ENCODE data around the gene UNC80. TPM values are rescaled to one million over a fixed set of nuclear protein-coding genes. Genes with fewer than 3 reads are reported as not detected.

The UNC80 gene
- total RNA-seq, 4 donors from 2014 or later, result under 0.01 to 0.17 (median 0.09) TPM

DNA sequence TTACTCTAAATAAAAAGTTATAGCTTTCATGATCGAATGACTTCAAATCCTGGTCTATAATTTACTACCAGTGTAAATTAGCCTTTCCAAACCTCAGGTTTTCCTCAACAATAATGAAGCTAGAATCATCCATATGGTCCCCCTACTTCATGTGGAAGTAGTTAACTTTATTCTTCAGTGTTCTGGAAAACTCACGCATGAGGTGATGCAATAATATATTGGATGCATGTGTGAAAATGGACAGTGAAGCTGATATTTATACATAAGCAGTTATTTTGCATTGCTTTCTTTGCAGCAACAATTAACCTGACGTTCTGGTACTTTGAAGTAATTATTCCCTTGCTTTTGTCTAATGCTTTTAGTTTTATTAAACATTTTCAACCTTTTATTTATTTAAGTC is 18.6 kb upstream of the UNC80 start:
- no peak for TF ChIP-seq EP300 (IDR thresholded peaks at IDR 0.05)
- TF ChIP-seq, protein P1, sequence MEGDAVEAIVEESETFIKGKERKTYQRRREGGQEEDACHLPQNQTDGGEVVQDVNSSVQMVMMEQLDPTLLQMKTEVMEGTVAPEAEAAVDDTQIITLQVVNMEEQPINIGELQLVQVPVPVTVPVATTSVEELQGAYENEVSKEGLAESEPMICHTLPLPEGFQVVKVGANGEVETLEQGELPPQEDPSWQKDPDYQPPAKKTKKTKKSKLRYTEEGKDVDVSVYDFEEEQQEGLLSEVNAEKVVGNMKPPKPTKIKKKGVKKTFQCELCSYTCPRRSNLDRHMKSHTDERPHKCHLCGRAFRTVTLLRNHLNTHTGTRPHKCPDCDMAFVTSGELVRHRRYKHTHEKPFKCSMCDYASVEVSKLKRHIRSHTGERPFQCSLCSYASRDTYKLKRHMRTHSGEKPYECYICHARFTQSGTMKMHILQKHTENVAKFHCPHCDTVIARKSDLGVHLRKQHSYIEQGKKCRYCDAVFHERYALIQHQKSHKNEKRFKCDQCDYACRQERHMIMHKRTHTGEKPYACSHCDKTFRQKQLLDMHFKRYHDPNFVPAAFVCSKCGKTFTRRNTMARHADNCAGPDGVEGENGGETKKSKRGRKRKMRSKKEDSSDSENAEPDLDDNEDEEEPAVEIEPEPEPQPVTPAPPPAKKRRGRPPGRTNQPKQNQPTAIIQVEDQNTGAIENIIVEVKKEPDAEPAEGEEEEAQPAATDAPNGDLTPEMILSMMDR (IDR thresholded peaks at IDR 0.05), result no peak
- TF ChIP-seq POLR2A (IDR thresholded peaks at IDR 0.05; ENCODE audit: low read depth), result no peak
- no peak for TF ChIP-seq POLR2AphosphoS5 (IDR thresholded peaks at IDR 0.05)
- Histone ChIP-seq H3K9me3 (no peaks in the 10 kb centered on the region), H3K36me3 (no peaks in the 10 kb centered on the region), H3K4me1 (no peaks in the 10 kb centered on the region), H3K27ac (replicated peaks in 1 of 4) (no peak overlapping the region), H3K4me3 (no peak overlapping the region), H3K27me3 (peaks cover 0 to 14% (median 0%) of the 10 kb centered on the region in 4 donors)
- DNase-seq (ENCODE audit: extremely low spot score), result no peak
- 37% methylated on average over 3 of the region's 3 CpGs for WGBS
- intact Hi-C loops (cut with DNase I), result no loop called here

DNA sequence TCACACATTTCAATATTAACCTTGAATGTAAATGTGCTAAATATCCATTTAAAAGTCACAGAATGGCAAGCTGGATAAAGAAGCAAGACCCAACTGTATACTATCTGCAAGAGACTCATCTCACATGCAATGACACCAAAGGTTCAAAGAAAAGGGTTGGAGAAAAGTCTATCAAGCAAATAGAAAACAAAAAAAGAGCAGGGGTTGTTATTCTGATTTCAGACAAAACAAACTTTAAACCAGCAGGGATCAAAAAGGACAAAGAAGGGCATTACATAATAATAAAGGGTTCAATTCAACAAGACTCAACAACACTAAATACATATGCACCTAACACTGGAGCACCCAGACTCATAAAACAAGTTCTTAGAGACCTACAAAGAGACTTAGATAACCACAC is 14.5 kb upstream of the UNC80 start:
- TF ChIP-seq, protein P1 (IDR thresholded peaks at IDR 0.05), result no peak
- TF ChIP-seq POLR2AphosphoS5 (IDR thresholded peaks at IDR 0.05) (no peak), POLR2A (IDR thresholded peaks at IDR 0.05; ENCODE audit: low read depth) (no peak), EP300 (IDR thresholded peaks at IDR 0.05) (no peak)
- Histone ChIP-seq H3K4me3 (no peak overlapping the region), H3K27ac (replicated peaks in 1 of 4) (no peak overlapping the region), H3K4me1 (no peaks in the 10 kb centered on the region), H3K9me3 (peaks cover 0 to 7% (median 0%) of the 10 kb centered on the region in 4 donors), H3K36me3 (no peaks in the 10 kb centered on the region), H3K27me3 (peaks cover 0 to 14% (median 0%) of the 10 kb centered on the region in 4 donors)
- no peak for DNase-seq (ENCODE audit: extremely low spot score)
- intact Hi-C loops (cut with DNase I), result no loop called here

DNA sequence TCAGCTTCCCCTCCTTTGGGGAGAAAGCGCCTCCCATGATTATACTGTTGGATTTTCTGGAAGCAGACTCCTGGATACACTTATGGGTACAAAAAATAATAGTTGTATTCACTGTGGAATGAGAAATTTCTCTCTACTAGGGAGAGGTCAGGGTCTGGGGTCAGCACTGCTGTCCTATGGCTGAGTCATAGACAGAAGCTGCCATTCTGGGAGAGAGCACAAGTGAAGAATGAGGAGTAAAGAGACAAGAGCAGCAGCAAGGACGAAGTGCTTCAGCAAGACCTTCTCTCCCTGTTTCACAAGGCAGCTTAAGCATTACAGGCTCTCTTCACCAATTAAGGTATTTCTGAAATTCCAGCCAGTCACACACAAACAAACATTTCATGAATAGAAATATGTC is 10.1 kb upstream of the UNC80 start:
- intact Hi-C loops (cut with DNase I), result no loop called here

DNA sequence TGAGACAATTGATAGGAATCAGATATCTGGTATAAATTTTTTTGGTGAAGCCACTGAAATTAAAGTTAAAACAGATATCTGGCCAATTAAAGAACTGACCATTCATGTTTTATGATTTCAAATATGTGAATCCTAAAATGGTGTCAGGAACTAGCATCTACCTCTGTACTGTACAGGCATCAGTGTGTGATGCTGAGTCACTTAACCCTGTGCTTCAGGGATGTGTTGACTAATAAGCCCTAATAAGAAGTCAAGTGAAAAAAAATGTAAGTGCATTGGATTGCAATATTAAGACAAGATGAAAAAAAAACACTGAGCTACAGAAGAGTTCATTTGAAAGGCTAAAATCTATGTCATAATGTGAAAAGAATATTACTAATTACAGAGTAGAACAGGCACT is 9.1 kb upstream of the UNC80 start:
- Histone ChIP-seq H3K27me3 (no peaks in the 10 kb centered on the region), H3K9me3 (peaks cover 0 to 7% (median 0%) of the 10 kb centered on the region in 4 donors), H3K36me3 (no peaks in the 10 kb centered on the region), H3K4me1 (no peaks in the 10 kb centered on the region), H3K4me3 (no peak overlapping the region), H3K27ac (replicated peaks in 1 of 4) (no peak overlapping the region)
- intact Hi-C loops (cut with DNase I), result no loop called here
- DNase-seq (ENCODE audit: extremely low spot score), result no peak
- TF ChIP-seq, protein P1 (IDR thresholded peaks at IDR 0.05), result no peak
- TF ChIP-seq POLR2AphosphoS5 (IDR thresholded peaks at IDR 0.05) (no peak), EP300 (IDR thresholded peaks at IDR 0.05) (no peak), POLR2A (IDR thresholded peaks at IDR 0.05; ENCODE audit: low read depth) (no peak)

More for the DNA sequence above, 10.1 kb upstream of the UNC80 start:
- Histone ChIP-seq H3K27me3 (no peaks in the 10 kb centered on the region), H3K36me3 (no peaks in the 10 kb centered on the region), H3K27ac (replicated peaks in 1 of 4) (no peak overlapping the region), H3K9me3 (peaks cover 0 to 7% (median 0%) of the 10 kb centered on the region in 4 donors), H3K4me1 (no peaks in the 10 kb centered on the region), H3K4me3 (no peak overlapping the region)
- TF ChIP-seq POLR2A (IDR thresholded peaks at IDR 0.05; ENCODE audit: low read depth) (no peak), EP300 (IDR thresholded peaks at IDR 0.05) (no peak), POLR2AphosphoS5 (IDR thresholded peaks at IDR 0.05) (no peak)
- TF ChIP-seq, protein P1 (IDR thresholded peaks at IDR 0.05), result no peak
- DNase-seq (ENCODE audit: extremely low spot score), result no peak
- 40% methylated on average over 2 of the region's 2 CpGs for WGBS

DNA sequence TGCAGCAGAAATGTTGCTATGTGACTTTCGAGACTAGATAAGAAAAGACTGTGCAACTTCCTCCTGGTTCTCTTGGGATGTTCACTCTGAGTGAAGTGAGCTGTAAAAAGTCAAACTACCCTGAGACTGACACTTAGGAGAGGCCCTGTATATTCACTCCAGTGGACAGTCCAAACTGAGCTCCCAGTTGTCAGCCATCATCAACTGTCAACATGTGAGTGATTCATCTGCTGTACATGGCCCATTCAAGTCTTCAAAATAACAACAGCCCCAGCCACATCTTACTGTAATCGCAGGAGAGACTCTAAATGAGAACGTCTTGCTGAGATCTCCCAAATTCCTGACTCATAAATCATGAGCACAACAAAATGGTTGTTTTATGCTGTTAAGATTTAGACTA is 8.5 kb upstream of the UNC80 start:
- 51% methylated on average over 3 of the region's 3 CpGs for WGBS
- Histone ChIP-seq H3K27ac (replicated peaks in 1 of 4) (no peak overlapping the region), H3K4me1 (no peaks in the 10 kb centered on the region), H3K4me3 (no peak overlapping the region), H3K9me3 (peaks cover 0 to 7% (median 0%) of the 10 kb centered on the region in 4 donors), H3K36me3 (no peaks in the 10 kb centered on the region), H3K27me3 (no peaks in the 10 kb centered on the region)
- TF ChIP-seq POLR2AphosphoS5 (IDR thresholded peaks at IDR 0.05), result no peak
- TF ChIP-seq, protein P1 (IDR thresholded peaks at IDR 0.05), result no peak
- TF ChIP-seq EP300 (IDR thresholded peaks at IDR 0.05), result no peak
- intact Hi-C loops (cut with DNase I), result no loop called here
- no peak for DNase-seq (ENCODE audit: extremely low spot score)
